K562 (cell line): ENCODE results near the gene USP48. TPM values are rescaled to one million over a fixed set of nuclear protein-coding genes. Genes with fewer than 3 reads are reported as not detected.
A peak's percentile ranks its signal among the peaks of the same experiment; 100 is the strongest.

Experiments used
- CBX2 ChIP-seq: fragments of 200-600 bp; sonication (generic); IDR thresholded peaks from one replicate; pipeline ENCODE4 v1.6.1; 2012; ENCODE audit warnings: mild to moderate bottlenecking, low read length, inconsistent platforms; ENCODE audit not compliant: insufficient read depth, poor library complexity, severe bottlenecking
- CCNT2 ChIP-seq: IDR thresholded peaks from 2 replicates; pipeline ENCODE4 v1.6.1; 2011; ENCODE audit warnings: borderline replicate concordance, low read depth, mild to moderate bottlenecking, moderate library complexity, mixed read lengths, low read length; ENCODE audit not compliant: insufficient read length; ENCODE audit errors: extremely low read depth
- HMG20B ChIP-seq: fragments of 250-450 bp; sonication (Bioruptor Pico); IDR thresholded peaks from 2 replicates; pipeline ENCODE4 v1.5.0; 2021; ENCODE audit warnings: mild to moderate bottlenecking
- KHSRP ChIP-seq: fragments of 450-650 bp; IDR thresholded peaks from 2 replicates; pipeline ENCODE4 v1.6.1; 2017
- NFIC ChIP-seq: fragments of 450-650 bp; IDR thresholded peaks from 2 replicates; pipeline ENCODE4 v1.6.1; 2017; ENCODE audit warnings: mild to moderate bottlenecking, inconsistent platforms
- POLR2B ChIP-seq: fragments of 450-650 bp; IDR thresholded peaks from 2 replicates; pipeline ENCODE4 v1.6.1; 2018; ENCODE audit warnings: low read depth; ENCODE audit not compliant: partially characterized antibody
- RBM14 ChIP-seq: fragments of 200-400 bp; formaldehyde crosslinking; IDR thresholded peaks from 2 replicates; pipeline ENCODE4 v1.6.1; 2018; ENCODE audit warnings: low read depth, mild to moderate bottlenecking, low read length, moderate library complexity, borderline replicate concordance; ENCODE audit not compliant: insufficient read depth
- SAP30 ChIP-seq: fragments of 200-600 bp; sonication (generic); IDR thresholded peaks from 2 replicates; pipeline ENCODE4 v1.6.1; 2012; ENCODE audit warnings: borderline replicate concordance, low read depth, mild to moderate bottlenecking, moderate library complexity, low read length, control low read depth, inconsistent platforms; ENCODE audit not compliant: insufficient read depth, poor library complexity, severe bottlenecking
- SETDB1 ChIP-seq: IDR thresholded peaks from one replicate; pipeline ENCODE4 v1.6.1; 2012; ENCODE audit warnings: low read length, control low read depth, inconsistent platforms
- STAT5B ChIP-seq: fragments of 250-450 bp; sonication (Bioruptor Pico); IDR thresholded peaks from 2 replicates; pipeline ENCODE4 v1.8.0; 2021; ENCODE audit warnings: mild to moderate bottlenecking, inconsistent platforms
- TCFL5 ChIP-seq: fragments of 250-450 bp; sonication (Bioruptor Pico); conservative IDR thresholded peaks from 2 replicates; pipeline ENCODE4 v1.6.1; 2021; ENCODE audit warnings: mild to moderate bottlenecking, moderate library complexity, matching md5 sums
- YY1 ChIP-seq, 3 experiments: IDR thresholded peaks; 2 replicates each; pipeline ENCODE4 v1.6.1; 2011; ENCODE audit warnings: low read length in 2 of 3, mild to moderate bottlenecking in 2 of 3, moderate library complexity in 2 of 3, borderline replicate concordance in 1 of 3, control low read depth in 1 of 3, low read depth in 1 of 3; ENCODE audit not compliant: insufficient read depth in 3 of 3, insufficient replicate concordance in 2 of 3, control insufficient read depth in 1 of 3, insufficient read length in 1 of 3; ENCODE audit errors: extremely low read depth in 1 of 3
- ZBTB8A ChIP-seq: fragments of 450-650 bp; IDR thresholded peaks from 2 replicates; pipeline ENCODE4 v1.6.1; 2018; ENCODE audit warnings: mild to moderate bottlenecking, moderate library complexity; ENCODE audit not compliant: partially characterized antibody
- ZFP30 ChIP-seq: fragments of 250-450 bp; sonication (Bioruptor Pico); IDR thresholded peaks from 2 replicates; pipeline ENCODE4 v1.8.0; 2022; ENCODE audit warnings: moderate library complexity, mild to moderate bottlenecking, inconsistent platforms, borderline replicate concordance
- ZNF224 ChIP-seq: sonication (generic); formaldehyde crosslinking; IDR thresholded peaks from 2 replicates; pipeline ENCODE4 v1.8.0; 2022; ENCODE audit warnings: mild to moderate bottlenecking, missing genetic modification reagents
- ZNF263 ChIP-seq: sonication (generic); formaldehyde crosslinking; IDR thresholded peaks from 2 replicates; pipeline ENCODE4 v1.8.0; 2022; ENCODE audit warnings: mild to moderate bottlenecking, missing genetic modification reagents, borderline replicate concordance
- ZNF444 ChIP-seq: fragments of 250-450 bp; sonication (Bioruptor Pico); IDR thresholded peaks from 2 replicates; pipeline ENCODE4 v1.4.0; 2020; ENCODE audit warnings: mild to moderate bottlenecking, moderate library complexity
- ZNF586 ChIP-seq: fragments of 450-650 bp; formaldehyde crosslinking; conservative IDR thresholded peaks from 2 replicates; pipeline ENCODE4 v1.4.0; 2020; ENCODE audit warnings: mild to moderate bottlenecking, moderate library complexity
- ZNF696 ChIP-seq: fragments of 250-450 bp; sonication (Bioruptor Pico); conservative IDR thresholded peaks from 2 replicates; pipeline ENCODE4 v1.4.0; 2020; ENCODE audit warnings: mild to moderate bottlenecking, moderate library complexity
- ZNF778 ChIP-seq: fragments of 450-650 bp; formaldehyde crosslinking; IDR thresholded peaks from 2 replicates; pipeline ENCODE4 v1.4.0; 2020; ENCODE audit warnings: mild to moderate bottlenecking, moderate library complexity
- polyA plus RNA-seq, 8 experiments: library from polyadenylated mRNA; depleted of rRNA in 4 of 8; stranded (reverse) in 5 of 8; unstranded in 3 of 8; fragments of >200 nt; fragmentation: Nextera tagmentation in 2 of 8; fragmentation: Illumina TruSeq in 1 of 8; extraction: Ambion mirVana in 2 of 8; extraction: Trizol in 1 of 8; gene quantifications; 2 replicates each; pipeline versions ENCODE4 v1.2.1 to v1.2.3, GENCODE V29; 2011 to 2014; ENCODE audit warnings: inconsistent platforms in 1 of 8, missing spikeins in 1 of 8
- total RNA-seq, 7 experiments: library from RNA; depleted of rRNA in 6 of 7; stranded (reverse); fragments of >200 nt in 6 of 7; fragmentation: Illumina TruSeq in 2 of 7; extraction: Trizol in 2 of 7; gene quantifications; 2 replicates each; pipeline versions ENCODE4 v1.2.1 to v1.2.3, GENCODE V29; 2011 to 2021; ENCODE audit warnings: low replicate concordance in 1 of 7
- TF ChIP-seq, protein P1 (sequence below): sonication (generic); formaldehyde crosslinking; IDR thresholded peaks from 2 replicates; pipeline ENCODE4 v1.8.0; 2022; ENCODE audit warnings: mild to moderate bottlenecking, low read depth, missing genetic modification reagents
- TF ChIP-seq, protein P2 (sequence below), 2 experiments: fragments of 450-650 bp in 1 of 2; sonication (generic) in 1 of 2; formaldehyde crosslinking in 1 of 2; IDR thresholded peaks in 1 of 2; conservative IDR thresholded peaks in 1 of 2; 2 replicates each; pipeline versions ENCODE4 v1.6.1 to v1.8.1; 2016 to 2023; ENCODE audit warnings: mild to moderate bottlenecking in 2 of 2, moderate library complexity in 2 of 2, inconsistent platforms in 1 of 2, missing genetic modification reagents in 1 of 2
- TF ChIP-seq, protein P3 (sequence below): fragments of 450-650 bp; formaldehyde crosslinking; IDR thresholded peaks from 2 replicates; pipeline ENCODE4 v1.4.0; 2022; ENCODE audit warnings: missing genetic modification characterization

The USP48 gene
- total and polyA plus RNA-seq, 9 of the 15 experiments (the other 6 are each of a cell fraction or from before 2014, with no cell fraction given), result 23.3 to 123 (median 106) TPM

DNA sequence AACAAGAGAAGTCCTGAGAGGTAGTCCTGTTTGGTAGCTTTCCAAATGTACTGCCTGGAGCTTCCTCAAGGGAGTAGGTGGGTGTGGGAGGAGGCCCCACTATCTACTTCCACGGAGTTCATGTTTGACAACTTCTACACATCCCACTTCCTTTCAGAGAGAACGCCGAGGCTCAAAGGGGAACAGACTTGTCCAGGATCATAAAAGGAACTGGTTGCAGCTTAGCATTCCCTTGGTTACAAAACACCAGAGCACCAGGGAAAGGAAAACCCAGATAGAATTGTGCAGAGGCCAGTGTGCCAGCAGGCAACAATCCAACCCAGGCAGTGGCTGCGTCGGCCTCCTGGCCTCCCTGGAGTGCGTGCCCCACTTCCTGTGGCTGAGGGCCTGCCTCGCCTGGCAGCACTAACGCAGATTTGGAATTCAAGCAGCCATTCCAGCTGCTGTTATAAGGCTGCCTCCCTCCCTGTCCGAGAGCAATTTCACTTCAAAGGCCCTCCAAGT is 109.6 kb downstream of the USP48 start (continued):
- TF ChIP-seq ZFP30 (no peak), SETDB1 (no peak), RBM14 (no peak), ZNF586 (CRISPR knock-in tag) (no peak), ZBTB8A (no peak), ZNF778 (CRISPR knock-in tag) (no peak), ZNF444 (CRISPR knock-in tag) (no peak), KHSRP (no peak), CBX2 (no peak), ZNF224 (CRISPR knock-in tag) (0 out of 2 replicates have a peak, but pooled peaks have one; percentile 12), HMG20B (no peak), ZNF263 (CRISPR knock-in tag) (0 out of 2 replicates have a peak, but pooled peaks have one; percentile 51), ZNF696 (CRISPR knock-in tag) (peak; percentile 55; the same call in 1 of the 2 replicates), STAT5B (CRISPR knock-in tag) (no peak), TCFL5 (no peak), CCNT2 (peak; percentile 21), NFIC (peak; percentile 55; the same call in 1 of the 2 replicates), YY1 (IDR thresholded peaks at IDR 0.05; ENCODE audit: borderline replicate concordance in 1 of 3, control insufficient read depth in 1 of 3, extremely low read depth in 1 of 3, insufficient read depth in 3 of 3, insufficient read length in 1 of 3, insufficient replicate concordance in 2 of 3, low read depth in 1 of 3, low read length in 2 of 3) (no peak), POLR2B (peak; percentile 5), SAP30 (no peak)
- TF ChIP-seq, protein P1, sequence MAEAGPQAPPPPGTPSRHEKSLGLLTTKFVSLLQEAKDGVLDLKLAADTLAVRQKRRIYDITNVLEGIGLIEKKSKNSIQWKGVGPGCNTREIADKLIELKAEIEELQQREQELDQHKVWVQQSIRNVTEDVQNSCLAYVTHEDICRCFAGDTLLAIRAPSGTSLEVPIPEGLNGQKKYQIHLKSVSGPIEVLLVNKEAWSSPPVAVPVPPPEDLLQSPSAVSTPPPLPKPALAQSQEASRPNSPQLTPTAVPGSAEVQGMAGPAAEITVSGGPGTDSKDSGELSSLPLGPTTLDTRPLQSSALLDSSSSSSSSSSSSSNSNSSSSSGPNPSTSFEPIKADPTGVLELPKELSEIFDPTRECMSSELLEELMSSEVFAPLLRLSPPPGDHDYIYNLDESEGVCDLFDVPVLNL, result no peak
- TF ChIP-seq, protein P2, sequence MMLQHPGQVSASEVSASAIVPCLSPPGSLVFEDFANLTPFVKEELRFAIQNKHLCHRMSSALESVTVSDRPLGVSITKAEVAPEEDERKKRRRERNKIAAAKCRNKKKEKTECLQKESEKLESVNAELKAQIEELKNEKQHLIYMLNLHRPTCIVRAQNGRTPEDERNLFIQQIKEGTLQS (IDR thresholded peaks at IDR 0.05), result no peak
- TF ChIP-seq, protein P2 (CRISPR knock-in tag; conservative IDR thresholded peaks at IDR 0.05), result no peak
- TF ChIP-seq, protein P3, sequence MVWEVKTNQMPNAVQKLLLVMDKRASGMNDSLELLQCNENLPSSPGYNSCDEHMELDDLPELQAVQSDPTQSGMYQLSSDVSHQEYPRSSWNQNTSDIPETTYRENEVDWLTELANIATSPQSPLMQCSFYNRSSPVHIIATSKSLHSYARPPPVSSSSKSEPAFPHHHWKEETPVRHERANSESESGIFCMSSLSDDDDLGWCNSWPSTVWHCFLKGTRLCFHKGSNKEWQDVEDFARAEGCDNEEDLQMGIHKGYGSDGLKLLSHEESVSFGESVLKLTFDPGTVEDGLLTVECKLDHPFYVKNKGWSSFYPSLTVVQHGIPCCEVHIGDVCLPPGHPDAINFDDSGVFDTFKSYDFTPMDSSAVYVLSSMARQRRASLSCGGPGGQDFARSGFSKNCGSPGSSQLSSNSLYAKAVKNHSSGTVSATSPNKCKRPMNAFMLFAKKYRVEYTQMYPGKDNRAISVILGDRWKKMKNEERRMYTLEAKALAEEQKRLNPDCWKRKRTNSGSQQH, result no peak
